HG03039 (cell line): ENCODE measurements around the gene CDKAL1.

Experiments used
- ATAC-seq: cut with Tn5 transposase; IDR thresholded peaks from one replicate; pipeline ENCODE4 v1.9.1; 2021; ENCODE audit warnings: mild to moderate bottlenecking, moderate library complexity; ENCODE audit not compliant: unreplicated experiment

CDKAL1 gene

GRCh38 chr6:21121636-21122136 lies 587.4 kb downstream of the CDKAL1 start:
- no peak for ATAC-seq

- no peak for ATAC-seq
Measured at GRCh38 chr6:21123507-21124436, 589.5 kb downstream of the CDKAL1 start.

- ATAC-seq: no peak
Measured at GRCh38 chr6:21128601-21129000, 594.3 kb downstream of the CDKAL1 start.

GRCh38 chr6:21131406-21131805 lies 597.1 kb downstream of the CDKAL1 start:
- no peak for ATAC-seq

DNA sequence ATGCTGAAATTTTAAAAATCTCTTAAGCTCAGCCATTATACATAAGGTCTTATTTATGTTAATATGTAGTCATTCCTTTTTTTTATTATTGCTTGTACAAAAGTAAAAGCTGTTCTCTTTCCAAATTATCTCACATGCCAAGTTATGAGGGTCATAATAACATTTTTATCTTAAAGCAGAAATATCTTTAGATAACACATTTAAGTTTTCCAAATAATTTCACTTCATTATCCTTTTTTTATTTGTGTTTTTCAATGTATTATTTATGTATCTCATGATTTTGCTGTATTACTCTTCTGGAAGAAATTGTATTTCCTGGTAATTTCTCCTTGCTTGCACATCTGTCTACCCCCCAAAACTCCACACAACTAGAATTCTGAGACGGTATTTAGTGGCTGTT lies 598.2 kb downstream of the CDKAL1 start:
- ATAC-seq: no peak

DNA sequence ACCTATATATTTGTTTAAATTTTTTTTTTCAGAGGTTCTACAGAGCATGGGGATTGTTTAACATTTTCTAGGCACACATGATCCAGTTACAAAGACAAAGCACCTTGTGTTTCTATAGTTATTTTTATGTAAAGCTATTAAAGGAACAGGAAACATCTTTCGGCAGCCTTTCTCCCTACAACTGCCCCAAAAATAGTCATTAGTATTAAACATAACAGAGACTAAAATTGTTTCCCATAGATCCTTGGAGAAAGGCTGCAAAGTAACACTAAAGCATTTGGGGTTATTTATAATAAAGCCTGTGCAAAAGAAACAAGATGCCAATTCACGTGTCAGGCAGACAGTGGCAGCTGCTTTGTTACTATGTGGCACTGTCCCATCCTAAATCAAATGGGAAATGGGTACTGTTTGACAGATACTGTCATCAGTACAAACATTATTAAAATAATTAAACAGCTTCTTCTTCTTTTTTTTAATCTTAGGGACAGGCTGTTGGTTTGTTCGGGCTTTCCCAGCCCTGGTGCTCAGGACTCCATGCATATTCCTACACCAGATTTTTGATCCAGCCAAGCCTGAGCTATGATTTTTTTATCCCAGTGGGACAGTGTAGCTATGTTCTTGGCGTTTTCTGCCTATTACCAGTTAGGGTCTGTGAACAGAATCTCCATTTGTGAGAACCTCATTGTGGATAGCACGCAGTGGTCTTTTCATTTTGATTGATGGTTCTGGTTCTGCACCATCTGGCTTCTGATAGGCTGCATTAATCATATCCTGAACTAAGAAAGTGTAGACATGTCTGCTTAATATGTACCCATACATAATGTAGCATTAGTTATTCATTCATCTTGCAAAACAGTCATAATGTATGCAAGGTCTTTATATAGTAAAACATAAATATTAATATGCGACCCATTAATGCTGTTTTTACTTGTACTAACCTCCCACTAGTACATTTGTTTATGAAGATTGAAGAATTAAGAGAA lies 598.9 kb downstream of the CDKAL1 start:
- no peak for ATAC-seq

- ATAC-seq: no peak
Measured at GRCh38 chr6:21133901-21134300, 599.6 kb downstream of the CDKAL1 start.

- ATAC-seq: no peak
Measured at GRCh38 chr6:21134356-21134755, 600.1 kb downstream of the CDKAL1 start.

DNA sequence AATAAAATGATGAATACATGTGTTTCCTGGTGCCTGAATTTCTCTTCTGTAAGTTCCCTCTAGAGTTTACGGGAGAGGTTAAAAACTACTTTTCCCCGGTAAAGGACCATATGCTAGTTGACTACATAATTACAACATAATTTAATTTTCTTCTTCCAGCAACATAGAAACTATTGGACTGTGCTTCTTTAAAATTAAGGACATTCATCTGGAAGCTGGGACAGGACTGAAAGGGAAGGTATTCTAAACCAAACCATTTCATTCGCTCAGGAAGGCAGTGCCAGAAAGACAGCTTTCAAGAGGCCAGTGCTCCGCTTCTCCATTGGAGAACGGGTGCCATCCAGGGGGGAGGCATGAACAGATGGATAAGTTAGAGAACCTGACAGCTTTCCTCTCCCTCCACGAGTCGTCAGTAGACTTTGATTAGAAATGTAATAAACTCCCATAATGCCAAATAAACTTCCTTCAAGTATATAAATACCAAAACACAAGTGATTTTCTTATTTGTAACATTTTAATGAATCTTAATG lies 601.3 kb downstream of the CDKAL1 start:
- no peak for ATAC-seq

DNA sequence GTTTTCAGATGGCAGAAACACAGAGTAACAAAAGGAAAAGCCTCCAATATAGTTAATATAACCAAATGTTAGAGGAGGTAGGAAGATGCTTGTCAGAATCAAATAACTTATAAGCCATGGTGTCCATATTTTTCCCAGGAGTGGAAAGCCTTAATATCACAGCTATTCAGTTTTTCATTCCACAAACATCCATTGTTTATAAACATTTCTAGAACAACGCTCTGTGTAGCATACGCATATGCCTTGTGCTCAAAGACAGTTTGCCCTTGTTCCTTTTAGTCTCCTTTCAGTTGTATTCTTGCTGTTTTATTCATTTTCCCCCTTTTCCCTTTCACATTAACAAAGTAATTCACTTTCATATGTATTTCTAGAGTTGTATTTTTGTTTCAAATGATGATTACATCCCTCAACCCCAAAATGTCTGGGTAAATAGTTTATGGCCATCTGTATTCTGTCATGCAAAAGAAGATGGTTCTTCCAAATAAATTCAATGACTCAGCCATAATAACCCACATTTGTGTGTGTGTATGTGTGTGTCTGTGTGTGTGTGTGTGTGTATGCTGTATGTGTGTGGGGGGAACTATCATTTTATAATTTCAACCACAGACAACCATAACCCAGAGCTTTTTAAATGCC lies 603.6 kb downstream of the CDKAL1 start:
- ATAC-seq: no peak

GRCh38 chr6:21138336-21139069 lies 604.2 kb downstream of the CDKAL1 start:
- no peak for ATAC-seq

- ATAC-seq: no peak
Measured at GRCh38 chr6:21140966-21141365, 606.7 kb downstream of the CDKAL1 start.

GRCh38 chr6:21141616-21142303 lies 607.5 kb downstream of the CDKAL1 start:
- ATAC-seq: no peak

GRCh38 chr6:21142741-21143140 lies 608.5 kb downstream of the CDKAL1 start:
- no peak for ATAC-seq

DNA sequence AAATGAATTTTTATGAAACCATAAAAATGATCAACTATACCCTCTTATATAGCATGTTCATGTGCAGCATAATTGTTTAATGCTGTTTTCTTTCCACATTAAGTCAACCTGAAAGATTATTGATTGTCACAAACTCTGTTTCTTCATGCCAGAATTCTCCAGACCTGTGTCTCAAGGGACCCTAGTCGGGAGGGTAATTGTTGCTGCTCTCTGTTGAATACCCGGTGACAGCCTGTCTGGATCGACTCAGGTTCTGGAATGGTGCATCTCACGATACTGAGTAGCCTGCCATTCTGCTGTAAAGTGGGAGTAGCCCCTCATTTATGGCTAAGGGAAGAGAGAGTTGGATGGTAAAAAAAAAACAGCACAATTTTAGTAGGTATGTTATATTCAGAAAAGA lies 609.4 kb downstream of the CDKAL1 start:
- ATAC-seq: no peak

GRCh38 chr6:21144928-21145327 lies 610.7 kb downstream of the CDKAL1 start:
- no peak for ATAC-seq

- ATAC-seq: no peak
Measured at GRCh38 chr6:21147995-21148394, 613.7 kb downstream of the CDKAL1 start.

- no peak for ATAC-seq
Measured at GRCh38 chr6:21149470-21149869, 615.2 kb downstream of the CDKAL1 start.

GRCh38 chr6:21150667-21151066 lies 616.4 kb downstream of the CDKAL1 start:
- no peak for ATAC-seq
